Right lobe of liver (tissue), 6 donors: ENCODE measurements around the gene FAM118B. TPM values are rescaled to one million over a fixed set of nuclear protein-coding genes. Genes with fewer than 3 reads are reported as not detected.
A peak's percentile ranks its signal among the peaks of the same experiment; 100 is the strongest.

Experiments
- ATAC-seq, 4 donors: fragments of 200-7000 bp; cut with Tn5 transposase; one replicate each; pipeline ENCODE4 v1.9.1; 2020; ENCODE audit warnings: mild to moderate bottlenecking in 4 of 4, moderate library complexity in 4 of 4
- DNase-seq, 3 donors: peaks; one replicate each; pipeline ENCODE4 v3.0.0-alpha.2; 2020
- H3K27ac ChIP-seq, 3 donors: fragments of 200-600 bp; one replicate each; pipeline ENCODE4 v1.8.0; 2022
- H3K27me3 ChIP-seq, 2 donors: fragments of 200-600 bp; one replicate each; pipeline ENCODE4 v1.8.0; 2022
- H3K36me3 ChIP-seq, 4 donors: fragments of 200-600 bp; sonication (generic) in 1 of 4; one replicate each; pipeline versions ENCODE4 v1.5.1 to v1.8.0; 2017 to 2022; ENCODE audit warnings: control low read depth in 1 of 4
- H3K4me1 ChIP-seq, 4 donors: fragments of 200-600 bp; sonication (generic) in 1 of 4; one replicate each; pipeline versions ENCODE4 v1.5.1 to v1.8.0; 2017 to 2022; ENCODE audit warnings: control low read depth in 1 of 4
- H3K4me3 ChIP-seq, 3 donors: fragments of 200-600 bp; one replicate each; pipeline ENCODE4 v1.8.0; 2022
- H3K9me3 ChIP-seq, 4 donors: fragments of 200-600 bp; sonication (generic) in 1 of 4; one replicate each; pipeline versions ENCODE4 v1.5.1 to v1.8.0; 2017 to 2022; ENCODE audit warnings: control low read depth in 1 of 4
- POLR2A ChIP-seq: fragments of 450-650 bp; IDR thresholded peaks from one replicate; pipeline ENCODE4 v1.6.1; 2017; ENCODE audit warnings: antibody characterized with exemption, mild to moderate bottlenecking
- WGBS: methylation state at CpG from one replicate; pipeline ENCODE4 v1.1.6; 2018; ENCODE audit warnings: low coverage, low lambda C conversion rate; ENCODE audit not compliant: insufficient coverage; ENCODE audit errors: missing lambda C conversion rate; 5-methylcytosine and 5-hydroxymethylcytosine counted together
- intact Hi-C, 2 donors: fragments of 100-400 bp; cut with DNase I; formaldehyde crosslinking; loops; one replicate each; pipeline versions ENCODE4 v1.11.2 to v1.14.1; 2022
- small RNA-seq, 2 experiments: library from RNA; depleted of rRNA; stranded (forward); fragments of <200 nt; gene quantifications; one replicate each; pipeline ENCODE3, GENCODE V24; 2016
- total RNA-seq, 6 experiments: library from RNA; depleted of rRNA in 2 of 6; stranded (reverse); fragments of >200 nt in 2 of 6; fragmentation: NEBNext Ultra II Directional in 3 of 6; extraction: Animal tissue kit (Norgen Biotek cat#: 25700) in 3 of 6; gene quantifications; one replicate each; pipeline versions ENCODE4 v1.1.0 to v1.2.4, GENCODE V29; 2016 to 2023
- TF ChIP-seq, protein P1 (sequence below), 4 donors: fragments of 200-600 bp in 3 of 4; fragments of 450-650 bp in 1 of 4; IDR thresholded peaks; one replicate each; pipeline versions ENCODE4 v1.5.1 to v1.8.0; 2016 to 2022; ENCODE audit warnings: antibody characterized with exemption in 4 of 4, mild to moderate bottlenecking in 2 of 4
- donor health status: DM: no; HTN: yes; CAD: no.
- donor health status: DM: no; HTN: no; CAD: no.
- donor health status: DM: no; HTN: no; CAD: no.
- donor health status: DM: no; HTN: yes; CAD: no.
- donor health status: DM: no; HTN: yes; CAD: no.

Gene FAM118B
- total RNA-seq, 6 experiments from 2014 or later: 4.6 to 8.3 (median 5.8) TPM

DNA sequence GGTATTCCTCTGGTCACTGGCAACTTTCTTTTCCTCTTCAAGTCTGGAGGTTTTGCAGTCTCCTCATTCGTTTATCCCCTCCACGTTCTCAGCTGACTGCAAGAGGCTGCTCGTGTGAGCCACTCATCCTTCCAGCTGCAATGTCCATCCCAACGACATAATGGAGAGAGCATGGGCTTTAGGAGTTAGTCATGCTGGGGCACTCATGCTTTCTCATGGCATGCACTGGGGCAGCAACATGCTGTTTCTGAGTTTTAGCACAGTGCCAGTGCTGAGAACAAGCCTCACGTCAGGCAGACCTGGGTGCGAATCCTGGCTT is 99.4 kb downstream of the FAM118B start:
- DNase-seq (no peak), ATAC-seq (no peak)
- Histone ChIP-seq H3K27me3 (no peaks in the 10 kb centered on the region), H3K36me3 (no peaks in the 10 kb centered on the region), H3K4me1 (peaks cover 0 to 3% (median 0%) of the 10 kb centered on the region in 4 donors), H3K4me3 (no peak overlapping the region), H3K27ac (no peak overlapping the region), H3K9me3 (no peaks in the 10 kb centered on the region)
- TF ChIP-seq, protein P1, sequence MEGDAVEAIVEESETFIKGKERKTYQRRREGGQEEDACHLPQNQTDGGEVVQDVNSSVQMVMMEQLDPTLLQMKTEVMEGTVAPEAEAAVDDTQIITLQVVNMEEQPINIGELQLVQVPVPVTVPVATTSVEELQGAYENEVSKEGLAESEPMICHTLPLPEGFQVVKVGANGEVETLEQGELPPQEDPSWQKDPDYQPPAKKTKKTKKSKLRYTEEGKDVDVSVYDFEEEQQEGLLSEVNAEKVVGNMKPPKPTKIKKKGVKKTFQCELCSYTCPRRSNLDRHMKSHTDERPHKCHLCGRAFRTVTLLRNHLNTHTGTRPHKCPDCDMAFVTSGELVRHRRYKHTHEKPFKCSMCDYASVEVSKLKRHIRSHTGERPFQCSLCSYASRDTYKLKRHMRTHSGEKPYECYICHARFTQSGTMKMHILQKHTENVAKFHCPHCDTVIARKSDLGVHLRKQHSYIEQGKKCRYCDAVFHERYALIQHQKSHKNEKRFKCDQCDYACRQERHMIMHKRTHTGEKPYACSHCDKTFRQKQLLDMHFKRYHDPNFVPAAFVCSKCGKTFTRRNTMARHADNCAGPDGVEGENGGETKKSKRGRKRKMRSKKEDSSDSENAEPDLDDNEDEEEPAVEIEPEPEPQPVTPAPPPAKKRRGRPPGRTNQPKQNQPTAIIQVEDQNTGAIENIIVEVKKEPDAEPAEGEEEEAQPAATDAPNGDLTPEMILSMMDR (IDR thresholded peaks at IDR 0.05): no peak
- no peak for TF ChIP-seq POLR2A
- intact Hi-C loops: loop anchor here (5.0 to 10.0 kb wide), 2 partner anchors 164 to 166 kb away; no protein-coding TSS in a partner anchor
- WGBS: 66% methylated on average over 6 of the region's 6 CpGs

DNA sequence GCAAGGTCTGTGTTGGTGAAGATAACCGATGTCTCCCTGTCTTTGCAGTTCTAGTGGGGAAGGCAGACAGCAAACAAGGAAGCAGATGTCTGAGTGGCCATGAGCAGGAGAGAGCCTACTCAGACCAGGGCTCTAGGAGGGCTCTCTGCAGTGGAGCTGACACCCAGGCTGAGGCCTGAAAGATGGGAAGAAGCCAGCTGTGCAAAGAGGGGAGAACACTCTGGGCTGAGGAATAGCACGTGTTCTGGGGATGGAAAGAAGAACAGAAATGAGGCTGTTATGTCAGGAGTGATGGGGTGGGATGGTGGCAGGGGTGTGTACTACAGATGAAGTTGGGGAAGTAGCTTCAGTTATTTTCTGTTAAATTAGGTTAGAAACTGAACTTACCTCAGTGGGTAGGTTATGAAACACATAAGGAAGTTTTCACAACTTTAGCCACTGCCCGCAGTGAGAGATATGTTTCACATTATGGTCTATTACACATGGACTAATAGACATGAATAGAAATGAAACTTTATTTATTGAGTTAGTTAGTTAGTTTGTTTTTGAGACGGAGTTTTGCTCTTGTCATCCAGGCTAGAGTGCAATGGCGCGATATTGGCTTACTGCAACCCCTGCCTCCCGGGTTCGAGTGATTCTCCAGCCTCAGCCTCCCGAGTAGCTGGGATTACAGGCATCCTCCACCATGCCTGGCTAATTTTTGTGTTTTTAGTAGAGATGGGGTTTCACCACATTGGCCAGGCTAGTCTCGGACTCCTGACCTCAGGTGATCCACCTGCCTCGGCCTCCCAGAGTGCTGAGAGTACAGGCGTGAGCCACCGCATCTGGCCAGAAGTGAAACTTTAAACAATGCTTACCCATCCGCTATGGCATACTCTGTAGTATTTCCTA is 100.1 kb downstream of the FAM118B start:
- Histone ChIP-seq H3K4me1 (peaks cover 0 to 3% (median 0%) of the 10 kb centered on the region in 4 donors), H3K9me3 (no peaks in the 10 kb centered on the region), H3K4me3 (no peak overlapping the region), H3K27ac (no peak overlapping the region), H3K27me3 (no peaks in the 10 kb centered on the region), H3K36me3 (no peaks in the 10 kb centered on the region)
- intact Hi-C loops: loop anchor here (5.0 to 10.0 kb wide), 2 partner anchors 163 to 166 kb away; no protein-coding TSS in a partner anchor
- 66% methylated on average over 14 of the region's 14 CpGs for WGBS
- ATAC-seq (peak; percentile 16 to 28 (median 19)), DNase-seq (no peak)
- TF ChIP-seq POLR2A: no peak
- TF ChIP-seq, protein P1 (IDR thresholded peaks at IDR 0.05): no peak

Small RNA genes lying within 50 kb of the gene (small RNA-seq; reads per million reads assigned to genes)
- gene AP001893.2 (0 reads per million in 2 experiments), gene RN7SL351P (0 reads per million in 2 experiments), gene RNU4-86P (0 reads per million in 2 experiments)

Other genes starting within 250 kb of the FAM118B start
- 1 to 10 TPM; 1.8 to 4.1 (median 3.3) TPM for gene CDON, start 148.9 kb upstream of the FAM118B start, total RNA-seq
- 10 to 100 TPM; 12.8 to 18.5 (median 14.2) TPM for gene RPUSD4, start 132 bp upstream of the FAM118B start, total RNA-seq
- 100 to 1,000 TPM in 5 of 6 experiments, 10 to 100 TPM in 1; 95.0 to 150 (median 122) TPM for gene SRPRA, start 57.1 kb downstream of the FAM118B start, total RNA-seq
- gene FOXRED1, start 57.4 kb downstream of the FAM118B start, total RNA-seq: 10 to 100 TPM; 18.6 to 50.2 (median 39.8) TPM
- gene TIRAP, start 71.3 kb downstream of the FAM118B start, total RNA-seq: 10 to 100 TPM in 2 of 6 experiments, 1 to 10 TPM in 4; 8.0 to 12.1 (median 9.7) TPM
- gene DCPS, start 92.3 kb downstream of the FAM118B start, total RNA-seq: 10 to 100 TPM; 12.6 to 65.2 (median 21.9) TPM
- 10 to 100 TPM in 4 of 6 experiments, 1 to 10 TPM in 2; 7.0 to 25.6 (median 17.5) TPM for gene ST3GAL4, start 143.9 kb downstream of the FAM118B start, total RNA-seq